Heart left ventricle (tissue), 13 donors: ENCODE data around the gene TMEM31.

Source experiments
- CTCF ChIP-seq, 12 donors: fragments of 200-600 bp; sonication (generic) in 4 of 12; IDR thresholded peaks; one replicate each; pipeline versions ENCODE4 v1.5.0 to v1.8.0; 2018 to 2022; ENCODE audit warnings: antibody characterized with exemption in 12 of 12, mild to moderate bottlenecking in 5 of 12
- POLR2A ChIP-seq, 2 donors: fragments of 450-650 bp; IDR thresholded peaks; one replicate each; pipeline ENCODE4 v1.6.1; 2017; ENCODE audit warnings: antibody characterized with exemption in 2 of 2, mild to moderate bottlenecking in 2 of 2, moderate library complexity in 2 of 2
- donor health status: ischemic (EF 13 %, LVEDD 7.1; RV severe dilation, severe dysfunction).
- donor health status: DM: no; HTN: yes; CAD: no.
- donor health status: DM: no; HTN: no; CAD: no.
- donor health status: ischemic (EF 25% LVEDD 6.9; RV normal size, moderate dysfunction).
- donor health status: ischemic (EF 25% LVEDD 5.7; RV mildly dilated, moderate dysfunction).
- donor health status: ischemic (EF 35%, LVEDD 5.7; RV mildly dilated, moderate dysfunction).
- donor health status: nonischemic (EF 11% LVEDD 7.7; RV severe dilation, severe dysfunction).
- donor health status: DM: yes; HTN: yes; CAD: no.
- donor health status: PGD.
- donor health status: ischemic (EF 29% LVEDD 5.4; RV normal size, mild dysfunction).
- donor health status: nonischemic (EF 23%, LVEDD 6.1; RV moderate dilation, normal function).

GRCh38 chrX:103730796-103731493, 20.2 kb downstream of the TMEM31 start:
- TF ChIP-seq POLR2A (IDR thresholded peaks at IDR 0.05): no peak
- no peak for TF ChIP-seq CTCF (IDR thresholded peaks at IDR 0.05)
